Thyroid gland (tissue), 4 donors: ENCODE results near the gene NUAK1. TPM values are rescaled to one million over a fixed set of nuclear protein-coding genes. Genes with fewer than 3 reads are reported as not detected.
A peak's percentile ranks its signal among the peaks of the same experiment; 100 is the strongest.

Experiments
- DNase-seq, 2 donors: peaks; one replicate each; pipeline ENCODE4 v3.0.0-alpha.2; 2019
- H3K27ac ChIP-seq, 3 donors: fragments of 200-600 bp; sonication (generic); 1 replicate in 2 of 3; 2 replicates in 1 of 3; pipeline ENCODE4 v1.5.1; 2016 to 2019; ENCODE audit warnings: mild to moderate bottlenecking in 1 of 3, moderate library complexity in 1 of 3
- H3K27me3 ChIP-seq: fragments of 200-600 bp; sonication (generic); one replicate; pipeline ENCODE4 v1.5.1; 2019
- H3K36me3 ChIP-seq, 2 donors: fragments of 200-600 bp; sonication (generic); one replicate each; pipeline ENCODE4 v1.5.1; 2016 to 2019
- H3K4me1 ChIP-seq, 2 donors: fragments of 200-600 bp; sonication (generic); one replicate each; pipeline ENCODE4 v1.5.1; 2017 to 2019
- H3K4me3 ChIP-seq, 3 donors: fragments of 200-600 bp; sonication (generic); replicated peaks in 1 of 3; 1 replicate in 2 of 3; 2 replicates in 1 of 3; pipeline ENCODE4 v1.5.1; 2016; ENCODE audit warnings: mild to moderate bottlenecking in 1 of 3
- H3K9me3 ChIP-seq: fragments of 200-600 bp; sonication (generic); one replicate; pipeline ENCODE4 v1.5.1; 2017
- POLR2A ChIP-seq, 2 donors: fragments of 450-650 bp; IDR thresholded peaks; one replicate each; pipeline ENCODE4 v1.6.1; 2017; ENCODE audit warnings: antibody characterized with exemption in 2 of 2, mild to moderate bottlenecking in 2 of 2, moderate library complexity in 1 of 2
- WGBS, 2 donors: methylation state at CpG; one replicate each; pipeline ENCODE4 v1.1.5; 2017; 5-methylcytosine and 5-hydroxymethylcytosine counted together
- intact Hi-C: fragments of 100-400 bp; cut with DNase I; formaldehyde crosslinking; loops from one replicate; pipeline ENCODE4 v1.15.1; 2023
- total RNA-seq, 4 donors: library from RNA; depleted of rRNA; stranded (reverse); fragments of >200 nt; gene quantifications; one replicate each; pipeline ENCODE4 v1.2.3, GENCODE V29; 2016
- TF ChIP-seq, protein P1 (sequence below), 6 experiments: fragments of 200-600 bp in 3 of 6; fragments of 450-650 bp in 3 of 6; sonication (generic) in 3 of 6; IDR thresholded peaks; one replicate each; pipeline ENCODE4 v1.5.1; 2016 to 2019; ENCODE audit warnings: antibody characterized with exemption in 6 of 6, mild to moderate bottlenecking in 2 of 6, inconsistent platforms in 1 of 6, moderate library complexity in 1 of 6

Gene NUAK1
- total RNA-seq, 4 donors from 2014 or later, result 4.5 to 38.4 (median 10.6) TPM

DNA sequence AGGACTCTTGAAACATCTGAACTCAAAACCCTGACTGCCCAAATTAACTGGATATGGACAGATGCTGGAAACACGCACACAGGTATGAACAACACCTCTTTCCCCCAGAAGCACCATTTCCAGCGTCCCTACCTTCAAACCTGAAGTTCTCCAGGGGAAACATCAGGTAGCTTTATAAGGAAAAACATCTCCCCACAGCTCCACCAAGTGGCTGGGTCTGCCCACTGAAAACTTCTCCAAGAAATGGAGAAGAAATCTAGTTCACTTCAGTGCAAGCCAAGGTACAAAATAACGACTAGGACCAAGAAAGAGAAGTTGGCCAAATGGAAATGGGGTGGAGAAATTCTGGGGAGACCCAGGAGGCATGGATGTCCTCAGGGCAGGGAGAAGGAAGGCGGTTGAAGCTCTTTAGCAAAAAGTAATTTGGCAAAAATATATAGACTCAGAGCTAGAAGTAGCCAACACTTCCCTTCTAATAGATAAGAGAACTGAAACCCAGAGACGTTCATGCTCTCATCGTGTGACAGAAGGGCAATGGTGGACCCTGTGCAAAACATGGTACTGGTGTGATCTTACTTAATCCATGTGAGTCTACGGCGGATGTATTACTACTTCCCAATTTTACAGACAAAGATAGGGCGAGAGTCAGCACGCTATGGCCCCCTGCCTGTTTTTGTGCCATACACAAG, 10.5 kb upstream of the NUAK1 start:
- no peaks in the 10 kb centered on the region for H3K9me3 ChIP-seq
- no peak overlapping the region for H3K4me3 ChIP-seq
- intact Hi-C loops, result no loop called here
- TF ChIP-seq POLR2A (IDR thresholded peaks at IDR 0.05), result no peak
- TF ChIP-seq, protein P1, sequence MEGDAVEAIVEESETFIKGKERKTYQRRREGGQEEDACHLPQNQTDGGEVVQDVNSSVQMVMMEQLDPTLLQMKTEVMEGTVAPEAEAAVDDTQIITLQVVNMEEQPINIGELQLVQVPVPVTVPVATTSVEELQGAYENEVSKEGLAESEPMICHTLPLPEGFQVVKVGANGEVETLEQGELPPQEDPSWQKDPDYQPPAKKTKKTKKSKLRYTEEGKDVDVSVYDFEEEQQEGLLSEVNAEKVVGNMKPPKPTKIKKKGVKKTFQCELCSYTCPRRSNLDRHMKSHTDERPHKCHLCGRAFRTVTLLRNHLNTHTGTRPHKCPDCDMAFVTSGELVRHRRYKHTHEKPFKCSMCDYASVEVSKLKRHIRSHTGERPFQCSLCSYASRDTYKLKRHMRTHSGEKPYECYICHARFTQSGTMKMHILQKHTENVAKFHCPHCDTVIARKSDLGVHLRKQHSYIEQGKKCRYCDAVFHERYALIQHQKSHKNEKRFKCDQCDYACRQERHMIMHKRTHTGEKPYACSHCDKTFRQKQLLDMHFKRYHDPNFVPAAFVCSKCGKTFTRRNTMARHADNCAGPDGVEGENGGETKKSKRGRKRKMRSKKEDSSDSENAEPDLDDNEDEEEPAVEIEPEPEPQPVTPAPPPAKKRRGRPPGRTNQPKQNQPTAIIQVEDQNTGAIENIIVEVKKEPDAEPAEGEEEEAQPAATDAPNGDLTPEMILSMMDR (IDR thresholded peaks at IDR 0.05), result peak; percentile 14 to 58 (median 42)
- H3K27ac ChIP-seq, result no peak overlapping the region
- DNase-seq, result peak; percentile 57 to 62
- no peaks in the 10 kb centered on the region for H3K36me3 ChIP-seq
- peaks cover 0 to 18% of the 10 kb centered on the region in 2 donors for H3K4me1 ChIP-seq
- WGBS, 2 donors, result 57 to 58% methylated on average over 10 of the region's 10 CpGs
- no peaks in the 10 kb centered on the region for H3K27me3 ChIP-seq

DNA sequence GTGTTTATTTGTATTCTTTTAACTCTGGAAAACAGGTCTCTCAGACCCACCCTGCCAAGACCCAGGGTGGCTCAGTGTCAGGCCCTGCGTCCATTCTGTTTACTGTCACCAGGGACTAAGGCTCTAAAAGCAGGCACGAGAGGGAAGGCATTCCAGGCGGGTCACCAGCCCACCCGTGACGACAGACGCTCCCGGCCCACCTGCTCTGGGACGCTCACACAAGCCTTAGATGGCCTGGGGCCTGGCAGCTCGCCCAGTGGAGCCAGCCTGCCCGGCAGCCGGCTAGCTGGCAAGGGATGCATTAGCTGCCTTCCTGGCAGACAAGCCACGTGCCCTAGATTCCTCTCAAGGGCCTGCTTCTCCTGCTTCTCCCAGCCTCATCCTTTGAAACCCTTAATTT, 9.2 kb upstream of the NUAK1 start:
- 32 to 36% methylated on average over 10 to 12 of the region's 12 CpGs for WGBS, 2 donors
- Histone ChIP-seq H3K4me3 (no peak overlapping the region), H3K36me3 (no peaks in the 10 kb centered on the region), H3K4me1 (peaks cover 0 to 18% of the 10 kb centered on the region in 2 donors), H3K27me3 (no peaks in the 10 kb centered on the region), H3K9me3 (no peaks in the 10 kb centered on the region), H3K27ac (peak overlapping the region; percentile 19 to 59 (median 21))
- peak; percentile 95 for DNase-seq
- TF ChIP-seq POLR2A (IDR thresholded peaks at IDR 0.05), result no peak
- TF ChIP-seq, protein P1 (IDR thresholded peaks at IDR 0.05), result no peak
- intact Hi-C loops, result no loop called here

GRCh38 chr12:106146987-106147386, 8.2 kb upstream of the NUAK1 start:
- no peak for DNase-seq
- Histone ChIP-seq H3K27me3 (no peaks in the 10 kb centered on the region), H3K4me3 (no peak overlapping the region), H3K36me3 (no peaks in the 10 kb centered on the region), H3K9me3 (no peaks in the 10 kb centered on the region), H3K4me1 (peaks cover 0 to 18% of the 10 kb centered on the region in 2 donors), H3K27ac (no peak overlapping the region)
- 96 to 99% methylated on average over 4 of the region's 4 CpGs for WGBS, 2 donors
- TF ChIP-seq, protein P1 (IDR thresholded peaks at IDR 0.05), result no peak
- no peak for TF ChIP-seq POLR2A (IDR thresholded peaks at IDR 0.05)
- intact Hi-C loops, result no loop called here

- TF ChIP-seq POLR2A (IDR thresholded peaks at IDR 0.05), result no peak
- TF ChIP-seq, protein P1 (IDR thresholded peaks at IDR 0.05), result no peak
- intact Hi-C loops, result no loop called here
- Histone ChIP-seq H3K4me3 (no peak overlapping the region), H3K9me3 (no peaks in the 10 kb centered on the region), H3K27me3 (no peaks in the 10 kb centered on the region), H3K36me3 (no peaks in the 10 kb centered on the region), H3K27ac (peak overlapping the region in 1 of 3 donors; percentile 4), H3K4me1 (peaks cover 3 to 19% of the 10 kb centered on the region in 2 donors)
- peak; percentile 56 to 69 for DNase-seq
- WGBS, 2 donors, result 48% methylated on average over 14 of the region's 14 CpGs
Measured at GRCh38 chr12:106145539-106146447, 7.0 kb upstream of the NUAK1 start.
